Stomach (tissue), 9 donors: ENCODE measurements around the gene EIF1B. TPM values are rescaled to one million over a fixed set of nuclear protein-coding genes. Genes with fewer than 3 reads are reported as not detected.
A peak's percentile ranks its signal among the peaks of the same experiment; 100 is the strongest.

Experiments
- DNase-seq, 2 donors: peaks; one replicate each; pipeline versions ENCODE4 v3.0.0 to v3.0.0-alpha.2; 2013 to 2019
- H3K27ac ChIP-seq, 5 donors: fragments of 200-600 bp in 4 of 5; sonication (generic) in 4 of 5; one replicate each; pipeline ENCODE4 v1.5.1; 2013 to 2019; ENCODE audit warnings: mild to moderate bottlenecking in 1 of 5, moderate library complexity in 1 of 5
- H3K27me3 ChIP-seq, 3 donors: fragments of 200-600 bp; sonication (generic); one replicate each; pipeline ENCODE4 v1.5.1; 2017 to 2019; ENCODE audit warnings: mixed run types in 1 of 3
- H3K36me3 ChIP-seq, 4 donors: fragments of 200-600 bp; sonication (generic); 1 replicate in 3 of 4; 2 replicates in 1 of 4; pipeline ENCODE4 v1.5.1; 2016 to 2019
- H3K4me1 ChIP-seq, 4 donors: fragments of 200-600 bp; sonication (generic); one replicate each; pipeline ENCODE4 v1.5.1; 2016 to 2019
- H3K4me3 ChIP-seq, 4 donors: fragments of 200-600 bp; sonication (generic) in 3 of 4; one replicate each; pipeline ENCODE4 v1.5.1; 2016 to 2019; ENCODE audit warnings: mild to moderate bottlenecking in 1 of 4
- H3K9me3 ChIP-seq, 4 donors: fragments of 200-600 bp; sonication (generic); one replicate each; pipeline ENCODE4 v1.5.1; 2016 to 2019
- CTCF ChIP-seq, 7 experiments: fragments of 450-650 bp in 4 of 7; fragments of 200-600 bp in 3 of 7; sonication (generic) in 3 of 7; IDR thresholded peaks; one replicate each; pipeline ENCODE4 v1.5.1; 2016 to 2019; ENCODE audit warnings: antibody characterized with exemption in 7 of 7, control low read depth in 2 of 7, mild to moderate bottlenecking in 1 of 7
- EP300 ChIP-seq: sonication (generic); formaldehyde crosslinking; IDR thresholded peaks from one replicate; pipeline ENCODE4 v1.6.1; 2017; ENCODE audit warnings: antibody characterized with exemption
- POLR2A ChIP-seq, 4 donors: fragments of 450-650 bp; IDR thresholded peaks; one replicate each; pipeline ENCODE4 v1.6.1; 2016; ENCODE audit warnings: antibody characterized with exemption in 4 of 4, control low read depth in 2 of 4, mild to moderate bottlenecking in 1 of 4, moderate library complexity in 1 of 4
- POLR2AphosphoS5 ChIP-seq, 3 donors: sonication (generic); formaldehyde crosslinking; IDR thresholded peaks; one replicate each; pipeline ENCODE4 v1.6.1; 2016; ENCODE audit warnings: antibody characterized with exemption in 3 of 3
- WGBS, 5 donors: extraction: QIAGEN DNeasy Blood & Tissue Kit in 3 of 5; methylation state at CpG; one replicate each; pipeline versions ENCODE4 v1.1.5 to v1.1.7; 2013 to 2018; 5-methylcytosine and 5-hydroxymethylcytosine counted together
- intact Hi-C: fragments of 100-400 bp; cut with DNase I; formaldehyde crosslinking; loops from one replicate; pipeline ENCODE4 v1.15.1; 2023; ENCODE audit warnings: low total_unique reads
- polyA plus RNA-seq, 3 donors: library from polyadenylated mRNA; stranded (reverse); fragments of 200-250 nt; gene quantifications; one replicate each; pipeline ENCODE4 v1.2.3, GENCODE V29; 2013
- total RNA-seq, 5 donors: library from RNA; depleted of rRNA; stranded (reverse); fragments of >200 nt; gene quantifications; one replicate each; pipeline versions ENCODE4 v1.1.0 to v1.2.3, GENCODE V29; 2014 to 2016
- donor health status: healthy with polysubstance abuse.
- donor health status: Bipolar disorder and iron deficiency.
- donor health status: healthy.

Gene EIF1B
- total and polyA plus RNA-seq, 8 donors: 2.6 to 76.8 (median 39.8) TPM

GRCh38 chr3:40307176-40307575 is 2.3 kb upstream of the EIF1B start:
- Histone ChIP-seq H3K9me3 (no peaks in the 10 kb centered on the region), H3K36me3 (peaks cover under 1 to 10% (median 9%) of the 10 kb centered on the region in 4 donors), H3K27me3 (no peaks in the 10 kb centered on the region), H3K4me1 (peaks cover 17 to 32% (median 25%) of the 10 kb centered on the region in 4 donors), H3K4me3 (no peak overlapping the region), H3K27ac (no peak overlapping the region)
- intact Hi-C loops: no loop called here
- TF ChIP-seq EP300 (no peak), CTCF (IDR thresholded peaks at IDR 0.05) (no peak), POLR2A (IDR thresholded peaks at IDR 0.05) (no peak), POLR2AphosphoS5 (IDR thresholded peaks at IDR 0.05) (no peak)
- DNase-seq: no peak
- 79 to 99% (median 94%) methylated on average over 1 of the region's 1 CpG for WGBS, 5 donors

GRCh38 chr3:40308725-40309417 is 636 bp upstream of the EIF1B start:
- Histone ChIP-seq H3K9me3 (no peaks in the 10 kb centered on the region), H3K27me3 (no peaks in the 10 kb centered on the region), H3K36me3 (peaks cover 13 to 27% (median 26%) of the 10 kb centered on the region in 4 donors), H3K4me3 (peak overlapping the region; percentile 91 to 98 (median 94)), H3K4me1 (peaks cover 27 to 45% (median 35%) of the 10 kb centered on the region in 4 donors), H3K27ac (peak overlapping the region; percentile 73 to 99 (median 97))
- WGBS, 5 donors: 19 to 25% (median 24%) methylated on average over 17 to 20 of the region's 20 CpGs
- intact Hi-C loops: no loop called here
- DNase-seq: no peak
- no peak for TF ChIP-seq CTCF (IDR thresholded peaks at IDR 0.05)
- TF ChIP-seq POLR2AphosphoS5 (IDR thresholded peaks at IDR 0.05): no peak
- TF ChIP-seq POLR2A (IDR thresholded peaks at IDR 0.05): no peak
- TF ChIP-seq EP300: no peak

GRCh38 chr3:40309925-40310695 is 603 bp downstream of the EIF1B start:
- Histone ChIP-seq H3K36me3 (peaks cover 13 to 39% (median 33%) of the 10 kb centered on the region in 4 donors), H3K4me1 (peaks cover 27 to 54% (median 39%) of the 10 kb centered on the region in 4 donors), H3K9me3 (no peaks in the 10 kb centered on the region), H3K4me3 (peak overlapping the region; percentile 91 to 98 (median 94)), H3K27me3 (no peaks in the 10 kb centered on the region), H3K27ac (peak overlapping the region; percentile 95 to 99 (median 97))
- TF ChIP-seq CTCF (IDR thresholded peaks at IDR 0.05): no peak
- no peak for TF ChIP-seq EP300
- TF ChIP-seq POLR2AphosphoS5 (IDR thresholded peaks at IDR 0.05): no peak
- TF ChIP-seq POLR2A (IDR thresholded peaks at IDR 0.05): no peak
- DNase-seq: peak; percentile 33 to 78
- intact Hi-C loops: no loop called here
- WGBS, 5 donors: 0 to 1% (median 0%) methylated on average over 45 to 49 of the region's 49 CpGs

GRCh38 chr3:40310705-40311104 is 1.2 kb downstream of the EIF1B start:
- no peaks in the 10 kb centered on the region for H3K27me3 ChIP-seq
- H3K36me3 ChIP-seq: peaks cover 13 to 42% (median 33%) of the 10 kb centered on the region in 4 donors
- 6 to 11% (median 6%) methylated on average over 6 of the region's 6 CpGs for WGBS, 5 donors
- DNase-seq: peak in 1 of 2 donors; percentile 43
- H3K9me3 ChIP-seq: no peaks in the 10 kb centered on the region
- no peak for TF ChIP-seq EP300
- TF ChIP-seq CTCF (IDR thresholded peaks at IDR 0.05): no peak
- TF ChIP-seq POLR2AphosphoS5 (IDR thresholded peaks at IDR 0.05): no peak
- TF ChIP-seq POLR2A (IDR thresholded peaks at IDR 0.05): no peak
- H3K27ac ChIP-seq: peak overlapping the region in 4 of 5 donors; percentile 96 to 99 (median 97)
- intact Hi-C loops: no loop called here
- H3K4me3 ChIP-seq: peak overlapping the region; percentile 91 to 98 (median 94)
- H3K4me1 ChIP-seq: peaks cover 27 to 54% (median 39%) of the 10 kb centered on the region in 4 donors
